IPS-20b (cell line): ENCODE results near the gene SMAD3.

Experiments used
- H3K27ac ChIP-seq: one replicate; pipeline ENCODE4 v1.5.1; 2013; ENCODE audit warnings: low read length
- H3K27me3 ChIP-seq: 2 replicates; pipeline ENCODE4 v1.6.1; 2013; ENCODE audit warnings: mild to moderate bottlenecking, low read length, inconsistent platforms; ENCODE audit not compliant: insufficient read depth
- H3K36me3 ChIP-seq: 2 replicates; pipeline ENCODE4 v1.6.1; 2013; ENCODE audit warnings: low read depth, mild to moderate bottlenecking, inconsistent platforms, low read length, moderate library complexity; ENCODE audit not compliant: insufficient read depth
- H3K4me1 ChIP-seq: 2 replicates; pipeline ENCODE4 v1.6.1; 2013; ENCODE audit warnings: mild to moderate bottlenecking, control low read depth, inconsistent platforms, low read length, moderate library complexity; ENCODE audit not compliant: insufficient read depth
- H3K4me3 ChIP-seq: 2 replicates; pipeline ENCODE4 v1.5.1; 2013; ENCODE audit warnings: mild to moderate bottlenecking, low read length, inconsistent platforms
- H3K9ac ChIP-seq: 2 replicates; pipeline ENCODE4 v1.6.1; 2013; ENCODE audit warnings: low read depth, mild to moderate bottlenecking, inconsistent platforms, low read length, moderate library complexity
- H3K9me3 ChIP-seq: 2 replicates; pipeline ENCODE4 v1.6.1; 2013; ENCODE audit warnings: mild to moderate bottlenecking, low read depth, low read length, inconsistent platforms; ENCODE audit not compliant: insufficient read depth

Gene SMAD3

DNA sequence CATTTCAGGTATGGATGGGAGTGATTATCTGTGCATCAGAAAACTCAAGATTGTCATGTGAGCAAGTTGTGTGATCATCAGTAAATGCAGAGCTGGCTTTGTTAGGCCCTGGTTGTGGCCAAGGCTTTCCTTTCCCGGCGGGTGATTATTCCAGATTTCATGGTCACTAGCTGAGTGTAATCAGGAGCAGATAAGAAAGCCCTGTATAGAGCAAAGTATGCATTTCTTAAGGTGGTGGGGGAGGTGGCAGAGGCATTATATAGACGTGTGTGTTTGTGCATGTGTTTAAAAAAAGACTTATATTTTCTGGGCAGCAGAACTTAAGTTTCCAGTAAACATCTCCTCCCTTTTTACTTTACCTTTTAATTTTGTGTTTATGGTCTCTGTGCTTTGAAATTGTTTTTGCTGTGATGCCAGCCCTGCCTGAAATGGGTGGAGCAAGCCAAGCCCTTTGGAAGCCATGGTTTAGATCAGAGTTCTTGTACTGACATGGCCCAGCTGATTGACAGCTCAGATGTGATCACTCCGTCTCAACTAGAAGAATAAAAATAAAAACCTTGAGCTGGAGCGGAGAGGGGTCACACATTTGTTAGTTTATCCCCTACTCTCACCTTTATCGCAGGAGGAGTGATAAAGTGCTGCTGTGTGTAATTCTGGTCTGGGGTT is 22.2 kb downstream of the SMAD3 start:
- no peak overlapping the region for H3K9ac ChIP-seq
- peaks cover 35% of the 10 kb centered on the region for H3K4me1 ChIP-seq
- H3K36me3 ChIP-seq, result no peaks in the 10 kb centered on the region
- no peak overlapping the region for H3K4me3 ChIP-seq
- H3K9me3 ChIP-seq, result no peaks in the 10 kb centered on the region
- no peaks in the 10 kb centered on the region for H3K27me3 ChIP-seq
- H3K27ac ChIP-seq, result no peak overlapping the region

DNA sequence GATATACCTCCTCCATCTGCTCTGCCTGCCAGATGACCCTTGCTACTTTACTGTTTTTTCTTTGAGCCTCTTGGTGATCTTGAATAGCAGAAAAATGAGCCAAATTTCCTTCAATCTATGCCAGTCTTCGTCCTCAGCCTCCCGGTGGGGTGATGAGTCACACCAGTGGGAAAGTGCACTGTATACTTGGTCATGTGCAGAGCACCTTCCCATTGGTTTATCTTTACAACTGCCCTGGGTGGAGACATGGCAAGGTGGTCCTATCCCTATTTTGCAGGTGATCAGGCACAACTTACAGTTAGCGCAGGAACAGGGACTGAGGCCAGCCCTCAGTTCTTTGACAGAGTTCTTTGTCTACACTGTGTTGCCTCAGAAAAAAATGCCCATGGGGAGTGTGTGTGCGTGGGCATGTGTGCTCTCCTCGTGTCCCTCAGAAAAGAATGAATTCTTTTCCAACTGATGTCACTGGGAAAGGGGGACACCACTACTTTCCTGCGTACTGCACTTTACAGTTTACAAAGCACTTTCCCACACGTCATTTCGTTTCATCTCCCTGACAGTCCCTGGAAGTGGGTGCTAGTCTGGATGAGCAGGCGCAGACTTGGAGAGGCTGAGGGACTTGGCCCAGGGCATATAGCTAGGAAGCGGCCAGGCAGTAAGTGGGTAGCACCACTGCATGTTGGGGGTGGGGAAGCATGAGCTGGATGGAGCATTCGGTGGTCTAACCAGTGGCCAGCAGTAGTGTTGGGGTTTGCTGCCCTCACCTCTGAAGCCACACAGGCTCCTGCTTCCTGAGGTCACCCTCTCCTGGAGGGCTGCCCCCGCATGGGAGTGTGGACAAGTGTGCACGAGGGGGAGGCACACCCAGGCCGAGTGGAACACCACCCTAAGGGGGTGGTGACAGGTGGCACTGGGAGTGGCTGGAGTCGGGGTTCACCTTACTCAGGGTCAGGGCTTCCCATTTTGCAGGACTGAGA is 24.1 kb downstream of the SMAD3 start:
- no peaks in the 10 kb centered on the region for H3K27me3 ChIP-seq

DNA sequence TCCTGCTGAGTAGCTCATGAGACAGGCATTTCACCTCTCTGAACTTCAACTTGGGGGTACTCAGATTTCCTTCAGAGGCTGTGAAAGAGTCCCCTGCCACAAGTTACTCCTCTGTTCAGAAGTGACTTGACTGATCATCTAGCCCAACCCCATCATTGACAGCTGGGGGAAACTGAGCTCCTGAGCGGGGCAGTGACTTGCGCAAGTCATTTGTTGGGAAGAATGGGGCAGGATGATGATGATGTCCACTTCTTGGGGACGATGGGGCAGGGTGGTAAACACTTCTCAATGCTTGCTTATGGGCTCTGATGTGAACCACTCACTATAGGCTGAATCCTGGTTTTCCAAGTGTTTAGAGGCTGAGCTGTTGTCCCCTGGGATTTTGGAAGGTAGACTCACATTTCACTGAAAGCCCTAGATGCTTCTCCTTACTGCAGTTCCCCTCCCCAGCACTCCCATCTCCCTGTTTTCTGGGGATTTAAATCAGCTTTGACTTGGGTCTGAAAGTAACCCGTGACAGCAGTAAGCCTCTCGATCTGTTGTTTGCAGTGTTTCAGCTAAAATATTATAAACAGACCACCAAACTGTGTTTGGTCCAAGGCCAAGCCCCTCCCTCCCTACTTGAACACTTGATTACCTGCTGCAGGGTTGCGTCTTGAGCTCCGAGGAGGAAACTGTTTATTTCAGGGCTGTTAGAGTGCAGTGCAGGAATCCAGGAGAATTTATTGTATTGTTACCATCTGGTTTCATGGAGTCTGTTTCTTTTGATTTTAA is 25.1 kb downstream of the SMAD3 start:
- Histone ChIP-seq H3K4me3 (no peak overlapping the region), H3K27me3 (no peaks in the 10 kb centered on the region), H3K36me3 (no peaks in the 10 kb centered on the region), H3K9ac (no peak overlapping the region), H3K9me3 (no peaks in the 10 kb centered on the region), H3K4me1 (peaks cover 38% of the 10 kb centered on the region), H3K27ac (no peak overlapping the region)

More for the DNA sequence above, 24.1 kb downstream of the SMAD3 start:
- no peak overlapping the region for H3K27ac ChIP-seq
- no peak overlapping the region for H3K9ac ChIP-seq
- no peaks in the 10 kb centered on the region for H3K36me3 ChIP-seq
- H3K9me3 ChIP-seq, result no peaks in the 10 kb centered on the region
- no peak overlapping the region for H3K4me3 ChIP-seq
- peaks cover 35% of the 10 kb centered on the region for H3K4me1 ChIP-seq

DNA sequence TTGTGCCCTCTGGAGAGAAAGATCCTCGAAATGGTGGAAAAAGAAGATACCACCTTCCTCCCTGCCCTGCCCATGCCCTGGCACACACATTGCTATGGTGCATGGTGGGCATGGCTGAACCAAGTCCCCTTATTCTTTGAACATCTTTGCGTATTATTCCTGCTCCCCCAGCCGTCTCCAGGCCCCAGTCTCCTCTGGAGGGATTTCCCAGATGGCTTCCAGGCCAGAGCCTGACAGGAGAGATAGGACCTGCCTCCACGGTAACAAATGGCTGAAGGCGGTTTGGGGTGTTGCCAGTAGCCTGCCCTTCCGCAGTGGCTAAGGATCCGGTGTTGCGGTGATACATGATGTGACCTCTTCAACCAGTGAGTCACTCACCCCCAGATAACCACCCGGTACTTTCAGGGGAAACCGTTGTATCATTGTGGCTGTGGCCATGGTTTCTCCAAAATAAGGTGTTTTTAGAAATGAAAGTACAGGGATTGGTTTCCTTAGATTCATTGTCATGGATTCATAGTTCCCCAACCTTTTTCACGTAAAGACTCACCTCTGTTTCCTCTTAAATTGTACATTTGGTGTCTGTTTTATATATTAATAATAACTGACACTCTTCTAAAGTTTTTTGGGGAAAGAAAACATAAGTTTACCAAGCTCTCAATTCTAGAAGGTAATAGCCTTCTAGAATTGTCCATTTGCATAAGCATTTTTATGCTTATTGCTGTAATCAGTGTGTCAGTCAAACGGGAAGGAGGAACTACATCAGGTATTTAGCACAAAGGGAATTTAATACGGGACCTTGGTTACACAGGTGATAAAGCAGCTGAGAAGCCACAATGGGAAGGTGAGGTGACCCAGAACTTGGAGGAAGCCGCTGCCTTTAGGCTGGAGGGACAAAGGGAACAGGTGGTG is 25.9 kb downstream of the SMAD3 start:
- Histone ChIP-seq H3K4me3 (peak overlapping the region; percentile 39), H3K9ac (peak overlapping the region; percentile 57; the same call in 1 of the 2 replicates), H3K27me3 (no peaks in the 10 kb centered on the region), H3K4me1 (peaks cover 35% of the 10 kb centered on the region), H3K36me3 (no peaks in the 10 kb centered on the region; the same call in 1 of the 2 replicates), H3K9me3 (no peaks in the 10 kb centered on the region), H3K27ac (no peak overlapping the region)

DNA sequence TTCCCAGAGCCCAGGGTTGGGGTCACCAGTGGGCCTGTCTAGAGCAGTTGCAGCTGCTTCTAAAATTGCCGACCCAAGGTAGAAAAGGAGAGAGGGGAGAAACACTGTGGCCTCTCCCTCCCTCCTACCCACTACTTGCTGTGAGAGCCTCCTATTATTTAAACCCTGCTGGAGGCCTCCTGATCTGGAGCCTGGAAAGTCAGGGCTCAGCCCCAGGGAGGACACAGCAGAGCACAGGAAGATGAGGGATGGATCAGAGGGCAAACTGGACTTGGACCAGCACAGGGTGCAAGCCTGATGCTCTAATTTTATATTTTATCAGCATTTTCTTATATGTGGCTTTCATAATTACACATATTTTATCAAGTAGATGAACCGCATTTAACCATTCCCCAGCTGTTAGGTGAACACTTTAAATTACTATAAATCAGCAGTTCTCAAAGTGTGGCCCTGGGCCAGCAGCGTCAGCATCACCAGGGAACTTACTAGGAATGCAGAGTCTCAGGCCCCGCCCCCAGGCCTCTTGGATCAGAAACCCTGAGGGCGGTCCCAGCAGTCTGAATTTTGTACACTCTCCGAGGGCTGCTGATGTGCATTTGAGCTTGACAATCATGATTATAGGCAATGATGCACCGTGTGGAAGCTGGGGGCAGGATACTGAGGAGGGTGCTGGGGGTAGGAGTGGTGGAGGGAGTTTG is 26.7 kb downstream of the SMAD3 start:
- Histone ChIP-seq H3K4me3 (peak overlapping the region; percentile 39), H3K9ac (peak overlapping the region; percentile 57; the same call in 1 of the 2 replicates), H3K27ac (no peak overlapping the region), H3K4me1 (peaks cover 31% of the 10 kb centered on the region), H3K36me3 (no peaks in the 10 kb centered on the region; the same call in 1 of the 2 replicates), H3K27me3 (no peaks in the 10 kb centered on the region), H3K9me3 (no peaks in the 10 kb centered on the region)

DNA sequence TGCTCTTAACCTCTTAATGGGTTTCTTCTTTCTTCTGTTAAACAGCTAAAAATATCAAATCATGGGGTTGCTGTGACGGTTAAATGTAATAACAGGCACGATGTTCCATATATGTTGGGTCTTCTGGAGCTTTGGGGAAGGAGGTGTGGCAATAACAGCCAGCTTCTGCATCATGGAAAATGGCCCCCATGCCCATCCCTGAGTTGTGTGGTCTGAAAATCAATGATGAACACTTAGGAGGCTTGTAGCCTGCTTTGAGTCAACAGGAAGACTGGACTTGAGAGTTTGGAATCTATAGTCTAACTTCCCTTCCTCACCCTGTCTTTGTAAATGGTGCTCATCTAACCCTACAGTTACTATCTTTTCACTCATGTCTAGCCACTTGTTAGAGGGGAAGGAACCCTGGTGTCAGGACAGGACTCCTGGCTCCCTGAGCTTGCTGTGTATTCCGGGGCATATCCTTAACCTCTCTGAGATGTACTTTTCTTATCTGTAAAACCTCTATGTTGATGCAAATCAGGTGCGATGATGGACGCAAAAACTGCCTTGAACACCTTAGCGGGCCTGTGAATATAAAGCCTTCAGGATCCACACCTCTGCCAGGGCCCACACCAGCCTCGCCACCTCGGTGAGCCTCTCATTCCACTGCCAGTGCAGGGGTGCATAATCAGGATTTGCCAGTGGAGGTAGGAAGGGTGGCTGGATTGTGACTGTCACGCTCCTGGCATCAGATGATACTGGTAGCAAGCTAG is 27.5 kb downstream of the SMAD3 start:
- Histone ChIP-seq H3K4me3 (no peak overlapping the region), H3K9me3 (no peaks in the 10 kb centered on the region), H3K27me3 (no peaks in the 10 kb centered on the region), H3K4me1 (peaks cover 24% of the 10 kb centered on the region), H3K27ac (no peak overlapping the region), H3K36me3 (no peaks in the 10 kb centered on the region; the same call in 1 of the 2 replicates), H3K9ac (no peak overlapping the region)

DNA sequence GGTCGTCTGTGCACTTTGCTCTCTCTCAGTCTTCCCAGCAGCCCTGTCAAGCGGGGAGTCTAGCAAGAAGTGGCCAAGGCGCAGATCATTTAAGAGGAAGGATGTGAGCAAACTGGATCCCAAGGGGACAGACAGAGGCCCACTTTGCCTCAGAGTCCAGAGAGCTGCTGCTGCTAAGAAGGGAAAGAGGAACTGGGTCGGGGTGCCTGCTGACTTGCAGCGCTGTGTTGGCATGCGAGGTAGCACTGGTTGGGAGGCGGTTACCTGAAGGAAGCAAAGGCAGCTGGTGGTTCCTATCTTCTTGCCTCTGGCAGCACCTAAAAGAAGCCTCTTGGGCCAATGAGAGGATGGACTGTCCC is 28.1 kb downstream of the SMAD3 start:
- Histone ChIP-seq H3K27me3 (no peaks in the 10 kb centered on the region), H3K4me3 (no peak overlapping the region), H3K9me3 (no peaks in the 10 kb centered on the region), H3K36me3 (no peaks in the 10 kb centered on the region; the same call in 1 of the 2 replicates), H3K4me1 (peaks cover 24% of the 10 kb centered on the region), H3K9ac (no peak overlapping the region), H3K27ac (no peak overlapping the region)

DNA sequence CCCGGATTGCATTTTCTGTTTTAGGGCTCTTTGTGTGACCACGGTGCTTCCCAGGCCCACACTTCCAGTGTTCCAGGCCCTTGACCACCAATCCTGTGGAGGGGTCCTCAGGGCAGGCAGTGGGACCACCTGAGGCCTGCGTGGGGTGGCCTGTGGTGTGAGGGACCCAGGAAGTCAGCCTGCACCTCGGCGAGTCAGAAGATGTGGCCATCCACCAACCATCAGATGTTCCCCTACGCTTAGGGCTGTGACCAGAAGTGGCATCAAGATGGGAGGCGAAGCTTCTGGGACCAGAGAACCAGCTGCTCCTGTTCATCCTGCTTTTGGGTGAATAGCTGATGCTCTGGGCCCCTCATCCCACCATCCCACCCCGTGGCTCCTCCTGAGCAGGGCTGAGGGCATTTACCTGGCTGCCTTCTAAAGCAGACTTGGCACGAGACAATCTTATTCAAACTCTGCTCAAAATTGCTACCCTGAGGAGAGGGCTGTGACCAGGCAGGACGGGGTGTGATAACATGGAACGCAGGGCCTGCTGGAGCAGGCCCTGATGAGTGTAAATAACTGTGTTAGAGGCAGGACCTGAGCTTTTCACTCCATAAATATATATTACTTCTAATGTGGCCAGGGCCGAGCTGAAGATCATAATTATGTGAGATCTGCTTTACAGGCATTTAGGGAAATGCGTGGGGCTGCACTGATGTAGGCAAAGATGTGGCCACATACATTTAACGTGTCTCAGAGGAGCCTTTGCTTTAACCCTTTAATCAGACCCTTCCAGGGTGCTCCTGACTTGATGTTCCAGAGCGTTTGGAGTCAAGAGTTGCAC is 28.8 kb downstream of the SMAD3 start:
- Histone ChIP-seq H3K4me1 (peaks cover 24% of the 10 kb centered on the region), H3K9me3 (no peaks in the 10 kb centered on the region), H3K4me3 (no peak overlapping the region), H3K9ac (no peak overlapping the region), H3K27ac (no peak overlapping the region), H3K36me3 (no peaks in the 10 kb centered on the region; the same call in 1 of the 2 replicates), H3K27me3 (no peaks in the 10 kb centered on the region)

DNA sequence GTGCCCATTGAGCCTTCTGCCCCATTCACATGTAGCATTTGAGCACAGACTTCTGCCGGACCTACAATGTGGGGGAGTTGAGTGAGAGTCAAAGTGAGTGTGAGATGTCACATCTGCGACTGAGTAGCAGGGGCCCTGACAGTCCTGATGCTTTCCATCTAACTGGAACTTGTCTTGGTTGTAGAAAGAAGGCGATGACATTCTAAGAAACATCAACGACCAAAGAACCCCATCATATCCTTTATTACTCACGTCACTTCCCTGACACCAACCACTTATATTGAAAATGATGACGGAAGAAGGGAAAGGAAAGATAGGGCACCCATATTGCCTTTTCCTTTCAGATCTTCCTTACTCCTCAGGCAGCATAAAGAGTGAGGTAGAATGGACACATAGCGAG is 30.5 kb downstream of the SMAD3 start:
- no peak overlapping the region for H3K27ac ChIP-seq
- H3K9ac ChIP-seq, result no peak overlapping the region
- H3K27me3 ChIP-seq, result no peaks in the 10 kb centered on the region
- peaks cover 20% of the 10 kb centered on the region; the same call in 1 of the 2 replicates for H3K4me1 ChIP-seq
- no peaks in the 10 kb centered on the region; the same call in 1 of the 2 replicates for H3K36me3 ChIP-seq
- no peak overlapping the region for H3K4me3 ChIP-seq
- no peaks in the 10 kb centered on the region for H3K9me3 ChIP-seq
